Hindlimb muscle (tissue), 1 donor: ENCODE data around the gene SUPT3H. TPM values are rescaled to one million over a fixed set of nuclear protein-coding genes. Genes with fewer than 3 reads are reported as not detected.

Experiments used
- DNase-seq: peaks from one replicate; pipeline ENCODE4 v3.0.0-alpha.2; 2013
- polyA plus RNA-seq: library from polyadenylated mRNA; unstranded; fragments of 120-200 nt; gene quantifications from one replicate; pipeline ENCODE4 v1.2.1, GENCODE V29; 2013; ENCODE audit not compliant: insufficient read length

The SUPT3H gene
- polyA plus RNA-seq, 1 donor: 11.3 TPM

- no peak for DNase-seq
Observed at GRCh38 chr6:44985006-44985405, 392.7 kb downstream of the SUPT3H start.

- no peak for DNase-seq
Observed at GRCh38 chr6:44983467-44984365, 394.0 kb downstream of the SUPT3H start.

DNA sequence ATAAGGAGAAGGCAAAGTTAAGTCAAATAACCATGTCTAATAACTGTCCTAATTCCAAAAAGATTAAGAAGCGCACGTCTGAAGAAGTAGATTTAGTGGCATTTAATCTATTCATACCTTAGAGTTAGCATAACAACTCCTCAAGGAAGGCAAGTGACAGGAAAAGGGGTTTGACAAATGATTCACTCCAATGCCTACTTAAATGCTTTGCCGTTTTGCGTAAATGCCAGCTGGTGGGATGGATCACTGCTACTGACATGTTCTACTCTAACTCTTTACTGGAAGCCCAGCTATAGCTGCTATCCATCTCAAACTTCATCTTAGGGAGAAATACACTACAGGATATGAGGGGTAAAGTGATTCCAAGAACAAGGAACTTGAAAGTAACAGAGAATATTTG, 396.9 kb downstream of the SUPT3H start:
- no peak for DNase-seq

- no peak for DNase-seq
Observed at GRCh38 chr6:44976677-44977641, 400.8 kb downstream of the SUPT3H start.

GRCh38 chr6:44974511-44974910, 403.2 kb downstream of the SUPT3H start:
- DNase-seq: no peak

DNA sequence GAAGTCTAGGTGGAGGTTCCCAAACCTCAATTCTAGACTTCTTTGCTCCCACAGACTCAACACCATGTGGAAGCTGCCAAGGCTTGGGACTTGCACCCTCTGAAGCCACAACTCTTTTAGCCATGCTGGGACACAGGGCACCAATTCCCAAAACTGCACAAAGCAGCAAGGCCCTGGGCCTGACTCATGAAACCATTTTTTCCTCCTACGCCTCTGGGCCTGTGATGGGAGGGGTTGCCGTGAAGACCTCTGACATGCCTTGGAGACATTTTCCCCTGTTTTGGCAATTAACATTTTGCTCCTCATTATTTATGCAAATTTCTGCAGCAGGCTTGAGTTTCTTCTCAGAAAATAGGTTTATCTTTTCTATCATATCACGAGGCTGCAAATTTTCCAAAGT, 405.0 kb downstream of the SUPT3H start:
- DNase-seq: no peak

DNA sequence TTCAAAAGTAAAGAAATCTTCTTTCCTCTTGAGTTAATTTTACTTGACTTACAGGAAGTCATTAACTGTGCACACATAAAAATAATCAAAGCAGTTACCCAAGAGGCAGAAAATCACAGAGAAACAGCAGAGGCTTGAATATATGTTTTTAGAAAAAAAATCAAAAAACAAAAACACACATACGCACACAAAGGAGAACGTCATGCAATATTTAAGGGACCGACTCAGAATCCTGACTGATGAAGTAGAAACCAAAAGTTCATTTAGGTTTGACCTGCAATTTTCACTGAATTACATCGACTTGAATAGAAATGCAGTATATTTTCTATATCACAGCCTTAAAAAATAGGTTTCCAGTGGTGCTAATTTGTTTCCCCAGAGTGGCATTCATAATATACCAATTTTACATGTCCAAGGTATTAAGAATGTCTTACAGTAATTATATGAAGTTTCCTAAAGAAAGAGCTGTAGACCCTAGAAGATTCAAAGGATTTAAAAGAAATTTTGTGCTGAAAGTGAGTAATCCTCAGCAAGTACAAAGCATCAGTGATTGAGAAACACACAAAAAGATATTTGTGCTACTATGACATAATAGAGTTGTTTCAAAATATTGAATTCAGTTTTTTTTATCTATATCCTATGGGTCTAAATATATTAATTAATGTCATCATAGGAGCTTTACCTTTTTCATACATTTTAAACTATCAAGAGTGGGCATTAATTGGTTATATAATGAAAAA, 408.1 kb downstream of the SUPT3H start:
- DNase-seq: no peak

DNA sequence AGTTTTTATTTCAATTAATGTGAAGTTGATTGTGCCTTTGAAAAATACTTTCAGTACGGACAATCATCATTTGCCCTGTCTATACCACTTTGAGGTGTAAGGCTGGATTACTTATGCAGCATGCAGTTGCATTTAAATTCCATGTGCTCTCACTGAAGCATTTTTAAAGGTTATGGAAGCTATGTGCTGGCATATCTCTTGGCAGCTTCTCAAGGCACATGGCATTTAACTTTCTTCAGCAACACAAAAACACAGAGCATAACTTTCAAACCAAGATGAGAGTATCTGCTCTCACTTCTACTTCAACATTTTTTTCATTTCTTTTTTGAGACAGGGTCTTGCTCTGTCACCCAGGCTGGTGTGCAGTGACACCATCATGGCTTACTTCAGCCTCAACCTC, 410.3 kb downstream of the SUPT3H start:
- no peak for DNase-seq

DNA sequence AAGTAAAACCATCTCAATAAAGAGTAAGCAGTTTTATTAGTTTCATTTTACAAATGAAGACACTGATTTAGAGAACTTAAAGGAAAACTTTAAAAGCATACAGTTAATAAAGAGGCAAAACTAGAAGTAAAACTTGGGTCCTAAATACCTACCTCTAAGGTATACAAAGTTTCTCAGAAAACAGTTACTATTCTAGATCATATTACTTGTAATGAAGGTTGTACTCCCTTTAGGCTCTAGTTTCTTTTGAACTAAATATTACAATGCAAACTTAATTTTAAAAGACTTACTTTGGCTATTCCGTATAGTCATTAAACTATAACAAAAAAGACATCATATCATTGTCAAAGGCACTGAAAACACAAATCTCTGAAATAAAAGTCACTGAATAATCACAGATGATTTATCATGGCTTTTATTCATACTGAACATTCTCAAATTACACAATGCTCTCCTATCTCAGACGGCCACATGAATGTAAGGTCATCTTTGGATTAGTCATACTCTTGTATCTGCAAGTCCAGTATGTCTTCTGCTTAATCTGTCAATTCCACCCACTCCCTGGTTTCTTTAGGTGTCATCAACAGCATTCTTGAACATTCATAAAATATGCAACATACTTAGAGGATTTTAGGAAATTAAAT, 411.2 kb downstream of the SUPT3H start:
- no peak for DNase-seq

GRCh38 chr6:44965708-44966107, 412.0 kb downstream of the SUPT3H start:
- DNase-seq: no peak

DNA sequence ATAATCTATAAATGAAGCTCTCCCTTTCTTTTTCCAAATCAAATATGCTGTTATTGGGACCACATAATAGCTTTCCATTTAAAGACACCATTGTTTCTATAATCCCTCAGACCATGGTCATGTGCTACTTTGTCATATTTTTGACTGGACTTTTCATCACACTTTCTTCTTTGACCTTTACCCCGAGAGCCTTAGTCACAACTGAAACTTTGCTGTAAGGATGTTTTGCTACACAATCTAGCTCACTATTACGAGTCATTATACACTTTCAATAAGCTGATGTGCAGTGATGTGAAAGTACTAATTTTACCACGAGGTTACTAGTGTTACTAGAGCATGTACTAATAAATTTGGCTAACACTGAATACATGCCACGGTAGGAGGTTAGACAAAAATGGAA, 416.8 kb downstream of the SUPT3H start:
- no peak for DNase-seq

- no peak for DNase-seq
Observed at GRCh38 chr6:44959651-44960050, 418.1 kb downstream of the SUPT3H start.

DNA sequence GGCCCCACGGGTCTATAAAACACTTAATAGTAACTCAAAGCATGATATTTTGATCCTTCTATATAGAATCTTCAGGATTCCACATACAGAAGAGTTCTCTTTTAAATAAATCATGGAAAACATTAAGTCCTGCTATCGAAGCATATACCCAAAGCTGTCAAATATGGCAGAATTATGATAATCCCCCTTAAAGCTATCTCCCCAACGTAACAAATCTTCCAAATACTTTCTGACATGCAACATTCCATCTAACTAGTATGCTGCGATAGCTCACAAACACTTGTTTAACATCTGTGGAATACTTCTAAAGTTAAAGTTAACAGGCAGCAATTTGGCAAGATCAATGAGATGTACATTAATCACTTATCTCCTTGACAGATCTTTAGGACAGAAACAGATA, 420.6 kb downstream of the SUPT3H start:
- no peak for DNase-seq

DNA sequence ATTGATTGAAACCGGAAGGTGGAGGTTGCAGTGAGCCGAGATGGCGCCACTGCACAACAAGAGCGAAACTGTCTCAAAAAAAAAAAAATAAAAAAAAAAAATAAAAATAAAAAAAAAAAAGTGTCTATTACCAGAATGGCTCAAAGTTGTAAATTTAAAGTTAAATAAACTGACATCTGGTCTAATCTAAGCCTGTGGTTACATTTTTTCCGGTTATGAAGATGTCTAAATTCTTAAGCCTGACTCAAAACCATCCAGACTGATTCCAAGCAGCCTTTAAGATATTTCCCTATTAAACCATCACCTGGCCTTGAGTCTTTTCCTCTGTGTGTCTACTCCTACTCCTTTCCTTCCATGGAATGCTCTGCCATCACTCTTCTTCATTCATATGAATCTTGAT, 421.3 kb downstream of the SUPT3H start:
- DNase-seq: no peak

DNA sequence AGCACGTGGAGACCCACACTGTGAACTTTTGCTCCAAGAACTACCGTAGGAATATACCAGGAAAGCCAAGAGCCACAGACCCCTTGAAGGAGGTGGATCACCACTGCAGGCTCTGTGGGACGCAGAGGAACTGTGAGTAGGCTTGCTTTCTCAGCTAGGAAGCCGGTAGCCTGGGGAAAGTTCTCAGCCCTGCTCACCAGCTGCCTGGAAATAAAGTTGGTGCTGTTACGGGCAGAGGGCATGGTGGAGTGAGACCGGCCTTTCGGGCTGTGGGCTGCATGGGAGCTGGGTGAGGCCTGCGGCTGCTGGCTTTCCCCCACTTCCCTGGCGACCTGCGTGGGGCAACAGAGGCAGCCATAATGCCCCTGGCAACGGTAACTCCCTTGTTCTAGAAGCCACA, 422.6 kb downstream of the SUPT3H start:
- no peak for DNase-seq

- DNase-seq: no peak
Observed at GRCh38 chr6:44954281-44954680, 423.5 kb downstream of the SUPT3H start.

DNA sequence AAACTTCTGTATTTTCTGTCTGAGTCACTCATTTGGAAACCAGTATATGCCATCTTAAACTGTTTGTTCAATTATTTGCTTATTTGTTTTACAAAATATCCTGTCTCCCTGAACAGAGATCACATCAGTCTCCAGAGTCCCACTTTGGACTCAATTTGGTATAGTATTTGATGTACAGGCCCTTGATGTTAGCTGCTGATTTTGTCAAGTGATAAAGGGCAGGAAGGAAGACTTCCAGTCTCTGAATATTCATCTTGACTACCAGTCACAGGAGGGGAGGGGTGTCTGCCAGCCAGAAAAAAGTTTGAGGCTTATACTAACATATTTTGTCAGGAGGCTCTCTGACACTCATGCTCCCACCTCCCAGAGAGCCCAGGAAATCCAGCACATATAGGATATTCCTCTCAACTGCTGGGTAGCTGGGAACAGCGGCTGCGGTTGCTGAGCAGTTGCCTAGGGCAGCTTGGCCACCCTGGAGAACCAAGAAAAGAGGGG, 426.4 kb downstream of the SUPT3H start:
- no peak for DNase-seq

DNA sequence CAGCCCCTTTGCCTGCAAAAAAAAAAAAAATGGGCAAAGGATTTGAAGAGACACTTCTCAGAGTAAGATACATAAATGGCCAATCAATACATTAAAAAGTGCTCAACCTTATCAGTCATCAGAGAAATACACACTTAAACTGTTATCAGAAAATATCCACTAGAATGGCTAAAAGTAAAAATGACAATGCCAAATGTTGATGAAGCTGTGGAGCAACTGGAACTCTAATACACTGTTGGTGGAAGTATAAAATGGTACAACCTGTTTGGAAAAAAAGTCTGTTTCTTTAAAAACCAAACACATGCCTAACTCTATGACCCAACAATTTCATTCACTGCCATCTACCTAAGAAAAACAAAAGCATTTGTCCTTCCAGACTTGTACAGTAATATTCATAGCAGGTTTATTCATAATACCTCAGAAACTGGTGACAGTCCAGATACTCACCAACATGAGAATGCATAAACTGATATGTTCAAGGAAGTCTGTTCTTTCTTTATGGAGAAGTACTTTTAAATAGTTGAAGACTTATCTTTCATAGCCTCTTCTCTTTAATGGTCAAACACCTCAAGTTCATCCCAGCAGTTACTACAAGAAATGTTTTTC, 428.0 kb downstream of the SUPT3H start:
- no peak for DNase-seq

- no peak for DNase-seq
Observed at GRCh38 chr6:44943541-44943940, 434.2 kb downstream of the SUPT3H start.

GRCh38 chr6:44942798-44943197, 434.9 kb downstream of the SUPT3H start:
- DNase-seq: no peak

DNA sequence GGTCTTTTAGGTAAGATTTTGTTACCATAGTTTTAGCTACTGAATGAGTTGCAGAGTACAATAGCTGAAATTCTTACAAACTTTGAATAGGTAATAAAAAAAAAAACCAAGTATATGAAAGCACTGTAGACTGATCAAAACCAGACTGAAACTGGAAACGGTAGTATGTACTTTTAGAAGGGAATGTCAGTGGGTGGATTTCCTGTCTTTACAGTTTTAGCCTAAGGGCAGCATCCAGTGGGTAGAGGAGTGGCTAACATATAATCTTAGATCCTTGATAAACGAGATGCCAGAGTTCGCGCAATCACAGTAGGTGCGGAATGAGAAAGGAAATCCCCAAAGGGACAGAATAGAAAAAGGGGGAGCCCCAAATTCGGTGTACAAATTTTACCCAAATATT, 435.5 kb downstream of the SUPT3H start:
- DNase-seq: no peak

DNA sequence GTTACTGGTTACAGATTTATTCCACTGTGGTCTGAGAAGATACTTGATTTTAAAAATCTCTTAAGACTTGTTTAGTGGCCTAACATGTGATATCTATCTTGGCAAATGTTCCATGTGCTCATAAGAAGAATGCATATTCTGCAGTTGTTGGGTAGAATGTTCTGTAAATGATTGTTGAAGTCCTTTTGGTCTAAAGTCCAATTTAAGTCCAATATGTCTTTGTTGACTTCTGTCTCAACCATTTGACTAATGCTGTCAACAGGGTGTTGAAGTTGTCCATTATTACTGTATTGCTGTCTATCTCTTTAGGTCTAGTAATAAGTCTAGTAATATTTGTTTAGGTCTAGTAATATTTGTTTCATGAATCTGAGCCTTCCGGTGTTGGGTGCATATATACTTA, 437.4 kb downstream of the SUPT3H start:
- DNase-seq: no peak
